ENCODE measurements around the gene SLC38A1.
A peak's percentile ranks its signal among the peaks of the same experiment; 100 is the strongest.
"Not testable (repeated sequence)": the region's sequence is repeated elsewhere in the genome, so short reads cannot be mapped to it uniquely, and the experiment has no call there.

The SLC38A1 gene

DNA sequence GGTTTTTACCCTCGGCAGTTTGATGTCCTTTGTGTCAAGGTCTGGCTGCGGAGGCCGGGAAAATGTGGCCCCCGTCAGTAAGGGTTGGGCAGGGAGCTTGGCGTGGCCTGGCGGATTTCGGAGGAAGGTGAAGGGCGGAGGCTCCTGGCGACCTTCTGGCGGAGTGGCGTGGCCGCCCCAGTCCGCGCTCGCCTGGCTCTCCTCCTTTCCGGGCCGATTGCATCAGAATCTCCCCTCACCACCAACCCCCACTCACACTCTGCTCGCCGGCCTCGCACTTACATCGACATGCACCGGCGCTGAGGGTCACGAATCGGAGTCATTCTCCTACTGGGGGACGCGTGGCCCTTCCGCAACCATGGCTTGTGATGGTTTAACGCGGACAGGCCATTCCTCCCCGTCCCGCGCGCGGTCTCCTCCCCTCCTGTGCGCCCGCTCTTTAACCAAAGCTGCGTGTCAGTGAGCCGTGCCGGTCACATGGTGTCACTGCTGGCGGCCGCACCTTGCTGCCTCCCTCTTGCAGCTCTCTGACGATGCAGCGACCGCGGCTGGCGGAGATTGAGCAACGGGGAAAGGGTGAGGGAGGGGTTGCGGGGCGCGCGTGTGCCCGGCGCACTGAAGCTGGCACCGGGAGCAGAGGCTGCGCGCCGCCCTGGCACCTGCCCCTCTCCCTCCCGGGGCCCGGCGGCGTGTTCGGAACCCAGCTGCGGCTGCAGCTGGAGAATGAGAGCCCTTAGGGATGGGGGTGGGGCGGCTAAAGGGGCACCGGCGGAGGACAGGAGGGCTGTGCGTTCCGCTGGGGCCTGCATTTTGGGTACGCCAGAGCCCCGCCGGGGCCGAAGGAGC lies at the start of gene SLC38A1:
Gene SLC38A1 (minus strand): TSS at position 461 of the 846 bp plus-strand sequence. CDS start 29,243 bp downstream, outside the sequence.
- peak; percentile 78 to 85 for DNase-seq (ENCODE audit: extremely low read depth in 1 of 2, low read depth in 1 of 2)

DNA sequence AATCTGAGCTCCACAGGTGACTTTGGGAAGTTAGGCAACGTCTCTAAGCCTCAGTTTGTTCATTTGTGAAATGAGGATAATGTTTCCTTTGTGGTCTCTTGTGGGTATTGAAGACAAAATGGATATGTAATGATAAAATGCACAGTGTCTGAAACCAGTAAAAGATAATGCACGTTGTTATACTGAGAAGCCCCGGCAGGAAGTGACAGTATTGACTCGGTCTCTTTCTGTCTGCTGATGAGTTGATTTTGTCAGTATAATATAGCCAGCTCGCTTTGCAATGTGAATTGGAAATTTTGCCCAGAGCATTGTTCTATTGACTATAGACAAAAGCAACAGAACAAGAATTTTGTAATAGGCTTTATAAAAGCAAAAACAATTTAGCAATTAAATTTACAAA lies 49.2 kb upstream of the SLC38A1 start:
- no peak for DNase-seq (ENCODE audit: extremely low read depth in 1 of 2, low read depth in 1 of 2)

- no peak for DNase-seq (ENCODE audit: extremely low read depth in 1 of 2, low read depth in 1 of 2)
Measured at GRCh38 chr12:46304070-46304469, 35.2 kb upstream of the SLC38A1 start.

DNA sequence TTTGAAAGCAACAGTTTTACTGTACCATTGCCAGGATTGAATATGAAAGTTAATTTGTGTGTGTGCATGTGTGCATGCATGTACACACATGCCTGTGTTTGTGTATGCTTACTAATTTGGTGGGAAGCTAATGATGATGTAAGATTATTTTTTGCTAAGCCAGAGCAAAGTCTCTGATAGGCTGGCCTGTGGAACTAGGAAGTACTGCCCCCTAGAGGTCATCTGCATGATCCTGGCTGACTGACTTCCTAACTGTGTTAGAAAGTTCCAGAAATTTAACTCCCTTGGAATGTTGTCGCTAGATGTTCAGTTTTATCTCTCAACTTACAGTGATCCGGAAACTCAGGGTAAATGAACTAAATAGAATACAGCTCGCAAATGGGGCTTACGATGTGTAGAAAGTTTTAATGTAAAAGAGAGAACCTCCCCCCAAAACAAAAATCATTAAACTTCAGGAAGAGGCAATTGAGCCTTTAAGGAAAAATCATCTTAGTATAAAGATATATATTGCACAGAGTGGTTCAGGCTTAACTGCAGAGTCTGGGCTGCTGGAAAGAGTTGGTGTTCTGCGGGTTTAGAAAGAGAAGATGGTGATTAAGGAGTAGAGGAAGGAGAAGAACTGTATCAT lies 34.3 kb upstream of the SLC38A1 start:
- peak in 1 of 2 donors; percentile 14 for DNase-seq (ENCODE audit: extremely low read depth in 1 of 2, low read depth in 1 of 2)

- DNase-seq (ENCODE audit: extremely low read depth in 1 of 2, low read depth in 1 of 2), result no peak
Measured at GRCh38 chr12:46300910-46301309, 32.1 kb upstream of the SLC38A1 start.

DNA sequence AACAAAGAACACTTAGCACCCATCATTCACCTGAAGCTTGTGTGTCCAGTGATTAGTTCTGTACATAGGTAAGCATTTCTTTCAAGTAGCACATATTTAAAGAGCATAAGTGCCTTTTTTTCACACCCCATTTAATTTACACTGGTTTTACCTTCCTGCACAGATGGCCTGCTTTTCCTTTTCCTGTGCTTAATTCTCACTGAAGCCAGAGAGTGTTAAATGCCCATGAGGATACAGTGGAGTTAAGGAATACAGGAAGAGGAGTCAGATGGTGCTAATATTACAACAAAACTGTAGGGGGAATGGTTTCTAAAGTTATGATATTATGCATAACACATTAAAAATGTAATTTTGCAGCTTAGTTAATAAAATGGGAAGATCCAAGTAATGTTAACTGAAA lies 31.0 kb upstream of the SLC38A1 start:
- DNase-seq (ENCODE audit: extremely low read depth in 1 of 2, low read depth in 1 of 2), result no peak

DNA sequence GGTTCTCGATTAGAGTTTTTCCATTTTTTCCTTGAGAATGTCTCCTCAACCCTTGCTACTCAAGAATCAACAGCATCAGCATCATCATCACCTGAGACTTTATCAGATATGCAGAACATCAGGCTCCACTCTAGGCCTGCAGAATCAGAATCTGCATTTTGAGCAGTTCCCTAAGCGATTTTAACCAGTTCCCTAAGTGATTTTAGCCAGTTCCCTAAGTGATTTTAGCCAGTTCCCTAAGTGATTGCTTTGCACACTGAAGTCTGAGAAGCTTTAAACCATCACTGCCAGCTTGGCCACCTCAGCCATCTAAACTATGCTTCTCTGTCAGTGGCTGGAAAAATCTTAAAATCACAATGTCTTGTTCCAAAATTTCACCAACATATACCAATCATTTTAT lies 29.4 kb upstream of the SLC38A1 start:
- no peak for DNase-seq (ENCODE audit: extremely low read depth in 1 of 2, low read depth in 1 of 2)

GRCh38 chr12:46296822-46297221 lies 28.0 kb upstream of the SLC38A1 start:
- no peak for DNase-seq (ENCODE audit: extremely low read depth in 1 of 2, low read depth in 1 of 2)

DNA sequence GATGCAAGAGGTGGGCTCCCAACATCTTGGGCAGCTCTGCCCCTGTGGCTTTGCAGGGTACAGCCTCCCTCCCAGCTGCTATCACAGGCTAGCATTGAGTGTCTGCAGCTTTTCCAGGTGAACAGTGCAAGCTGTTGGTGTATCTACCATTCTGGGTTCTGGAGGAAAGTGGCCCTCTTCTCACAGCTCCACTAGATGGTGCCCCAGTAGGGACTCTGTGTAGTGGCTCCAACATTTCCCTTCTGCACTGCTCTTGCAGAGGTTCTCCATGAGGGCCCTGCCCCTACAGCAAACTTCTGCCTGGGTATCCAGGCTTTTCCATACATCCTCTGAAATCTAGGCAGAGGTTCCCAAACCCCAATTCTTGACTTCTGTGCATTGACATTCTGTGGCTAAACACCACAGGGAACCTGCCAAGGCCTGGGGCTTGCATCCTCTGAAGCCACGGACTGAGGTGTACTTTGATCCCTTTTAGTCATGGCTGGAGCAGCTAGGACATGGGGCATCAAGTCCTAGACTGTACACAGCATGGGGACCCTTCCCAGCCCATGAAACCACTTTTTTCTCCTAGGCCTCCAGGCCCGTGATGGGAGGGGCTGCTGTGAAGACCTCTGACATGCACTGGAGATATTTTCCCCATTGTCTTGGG lies 24.0 kb upstream of the SLC38A1 start:
- no peak for DNase-seq (ENCODE audit: extremely low read depth in 1 of 2, low read depth in 1 of 2)

- not testable (repeated sequence) for DNase-seq (ENCODE audit: extremely low read depth in 1 of 2, low read depth in 1 of 2)
Measured at GRCh38 chr12:46291953-46292352, 23.1 kb upstream of the SLC38A1 start.

GRCh38 chr12:46285177-46285576 lies 16.3 kb upstream of the SLC38A1 start:
- not testable (repeated sequence) for DNase-seq (ENCODE audit: extremely low read depth in 1 of 2, low read depth in 1 of 2)

DNA sequence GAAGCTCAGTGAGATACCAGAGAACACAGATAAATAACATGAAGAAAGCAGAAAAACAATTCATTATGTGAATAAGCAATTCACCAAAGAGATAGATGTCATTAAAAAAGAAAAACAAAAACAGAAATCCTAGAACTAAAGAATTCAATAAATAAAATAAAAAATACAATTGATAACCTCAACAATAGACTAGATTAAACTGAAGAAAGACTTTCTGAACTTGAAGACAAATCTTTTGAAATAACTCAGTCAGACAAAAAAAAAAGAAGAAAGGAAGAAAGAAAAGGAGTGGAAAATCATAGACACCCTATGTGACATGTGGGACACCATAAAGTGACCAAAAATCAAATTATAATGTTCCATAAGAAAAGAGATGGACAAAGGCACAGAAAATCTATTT lies 14.0 kb upstream of the SLC38A1 start:
- DNase-seq (ENCODE audit: extremely low read depth in 1 of 2, low read depth in 1 of 2), result no peak

DNA sequence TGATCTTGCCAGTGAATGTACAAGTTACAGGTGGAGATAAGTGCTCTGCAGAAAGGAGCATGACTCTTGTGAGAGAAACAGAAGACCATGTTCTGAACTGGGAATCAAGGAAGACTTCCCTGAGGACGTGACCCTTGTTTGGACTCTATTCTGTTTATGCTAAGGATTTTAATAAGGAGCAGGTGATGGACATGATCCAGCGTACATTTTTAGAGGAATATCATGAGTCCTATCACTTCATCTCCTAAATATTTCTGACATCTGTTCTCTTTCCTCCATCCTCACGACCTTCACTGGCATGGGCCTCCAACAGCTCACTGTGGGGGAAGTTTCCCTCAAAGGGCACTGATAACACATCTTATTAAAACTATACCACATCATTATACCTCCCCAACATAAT lies 7.9 kb upstream of the SLC38A1 start:
- DNase-seq (ENCODE audit: extremely low read depth in 1 of 2, low read depth in 1 of 2), result no peak

- no peak for DNase-seq (ENCODE audit: extremely low read depth in 1 of 2, low read depth in 1 of 2)
Measured at GRCh38 chr12:46271863-46272262, 3.0 kb upstream of the SLC38A1 start.

GRCh38 chr12:46269429-46270241 lies 792 bp upstream of the SLC38A1 start:
- DNase-seq (ENCODE audit: extremely low read depth in 1 of 2, low read depth in 1 of 2), result peak; percentile 33 to 72

GRCh38 chr12:46267825-46268582 lies 839 bp downstream of the SLC38A1 start:
- DNase-seq (ENCODE audit: extremely low read depth in 1 of 2, low read depth in 1 of 2), result no peak

DNA sequence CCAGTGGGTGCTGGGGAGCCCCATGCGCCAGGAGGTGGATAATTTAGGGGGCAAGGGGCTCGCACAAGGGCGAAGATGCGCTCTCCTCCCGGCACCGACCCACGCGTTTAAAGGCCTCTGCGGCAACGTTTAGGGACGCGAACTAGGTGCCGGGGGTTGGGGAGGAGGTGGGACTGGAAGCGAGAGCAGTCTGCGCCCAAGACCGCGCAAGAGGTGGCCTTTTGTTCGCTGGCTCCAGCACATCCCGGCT lies 1.3 kb downstream of the SLC38A1 start:
- DNase-seq (ENCODE audit: extremely low read depth in 1 of 2, low read depth in 1 of 2), result no peak

DNA sequence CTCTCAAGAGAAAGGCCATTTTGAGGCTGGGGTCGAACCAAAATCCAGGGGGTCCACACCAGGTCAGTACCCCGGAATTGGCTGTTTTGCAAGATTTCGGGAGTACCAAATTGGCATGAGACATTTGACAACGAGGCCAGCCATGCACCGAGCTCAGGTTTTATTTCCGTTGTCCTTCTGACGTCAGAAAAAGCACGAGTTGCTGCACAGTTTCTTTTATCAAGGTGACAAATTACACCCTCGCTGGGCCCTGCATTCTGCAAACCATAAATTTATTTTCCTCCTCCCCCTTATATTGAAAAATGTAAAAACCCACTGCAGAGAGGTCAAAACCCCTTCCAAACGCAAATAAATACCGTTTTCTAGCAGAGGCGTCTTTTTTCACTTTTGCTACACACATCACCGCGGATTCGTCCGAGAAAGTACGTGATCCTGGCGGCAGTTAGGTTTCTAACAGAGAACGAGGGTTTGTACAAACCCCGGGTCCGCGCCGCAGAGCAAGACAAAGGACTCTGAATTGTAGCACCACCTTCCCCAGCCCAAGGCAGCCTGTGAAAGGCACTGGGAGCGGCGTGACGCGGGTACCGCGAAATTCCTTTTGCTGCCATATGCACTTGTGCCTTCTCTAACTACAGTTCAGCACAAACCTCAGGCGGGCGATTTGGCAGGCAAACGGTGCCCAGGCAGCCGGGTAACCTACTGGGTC lies 1.8 kb downstream of the SLC38A1 start:
- peak in 1 of 2 donors; percentile 35 for DNase-seq (ENCODE audit: extremely low read depth in 1 of 2, low read depth in 1 of 2)

- peak in 1 of 2 donors; percentile 23 for DNase-seq (ENCODE audit: extremely low read depth in 1 of 2, low read depth in 1 of 2)
Measured at GRCh38 chr12:46266382-46266791, 2.5 kb downstream of the SLC38A1 start.

DNA sequence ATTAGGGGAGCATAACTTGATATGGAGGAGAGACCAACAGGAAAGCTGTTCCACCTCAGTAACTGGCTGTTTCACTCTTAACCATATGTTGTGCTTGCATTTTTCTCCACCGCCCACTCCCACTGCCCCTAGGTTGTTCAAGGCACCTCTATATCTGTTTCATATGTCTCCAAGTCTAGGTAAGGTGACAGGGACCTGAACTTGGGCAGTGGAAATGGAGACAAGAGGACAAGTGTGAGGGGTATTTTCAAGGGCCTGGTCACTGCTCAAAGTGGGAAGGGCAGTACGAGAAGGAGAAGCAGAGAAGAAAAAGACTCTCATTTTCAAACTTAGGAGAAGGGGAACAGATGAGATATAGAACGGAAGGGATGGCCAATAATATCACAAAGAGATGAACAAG lies 3.1 kb downstream of the SLC38A1 start:
- no peak for DNase-seq (ENCODE audit: extremely low read depth in 1 of 2, low read depth in 1 of 2)

All from activated CD8-positive, alpha-beta memory T cell treated with anti-CD3 and anti-CD28 coated beads for 1 hour (primary cell).